ENCODE results near the gene N4BP3.

The N4BP3 gene

DNA sequence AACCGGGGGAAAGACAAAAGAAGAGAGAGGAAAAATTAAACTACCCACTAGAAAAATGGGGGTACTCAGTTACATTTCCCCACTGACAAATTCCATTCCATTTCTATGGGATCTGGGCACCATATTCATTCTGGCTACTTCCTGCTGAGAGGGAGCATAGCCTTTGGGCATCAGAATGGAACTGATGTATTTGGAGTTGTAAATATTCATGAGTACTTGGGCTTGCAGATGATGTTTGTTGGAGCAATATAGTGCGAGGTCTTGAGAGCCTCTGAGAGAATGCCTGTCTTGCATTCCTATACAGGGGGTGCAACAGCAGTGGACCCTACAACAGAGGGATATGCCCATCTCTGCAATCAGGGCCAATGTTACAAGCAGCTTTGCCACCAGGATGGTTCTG lies 57.1 kb downstream of the N4BP3 start:
- no peak for TF ChIP-seq CTCF (IDR thresholded peaks at IDR 0.05)
- no peak overlapping the region for H3K27ac ChIP-seq
- no peak overlapping the region for H3K4me3 ChIP-seq
- DNase-seq (ENCODE audit: low spot score) = no peak

DNA sequence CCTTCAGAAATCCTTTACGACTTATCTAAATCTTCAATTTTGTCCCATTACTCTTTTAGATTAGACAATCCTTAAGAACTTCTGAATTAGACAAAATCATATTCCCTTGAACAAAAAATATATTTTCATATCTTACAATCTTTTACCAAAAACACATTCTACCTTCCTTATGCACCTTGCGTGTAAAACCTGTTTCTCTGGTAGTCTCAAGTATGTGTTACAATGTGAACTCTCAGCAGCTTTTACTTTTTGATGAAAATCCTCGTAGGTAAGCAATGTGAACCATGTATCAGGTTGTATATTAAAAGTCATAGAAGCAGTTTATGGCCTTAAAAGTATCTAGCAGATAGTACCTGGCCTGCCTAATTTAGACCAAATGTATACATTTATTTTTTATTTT lies 61.1 kb downstream of the N4BP3 start:
- no peak for TF ChIP-seq CTCF (IDR thresholded peaks at IDR 0.05)

More for the DNA sequence above, 61.1 kb downstream of the N4BP3 start:
- no peak overlapping the region for H3K4me3 ChIP-seq
- no peak overlapping the region for H3K27ac ChIP-seq
- no peak for DNase-seq (ENCODE audit: low spot score)

Data from coronary artery (tissue), 2 donors.